Gastrocnemius medialis (tissue), 4 donors: Measurements from ENCODE around the gene SEMA7A.

Experiments
- POLR2A ChIP-seq, 2 donors: fragments of 450-650 bp; IDR thresholded peaks; one replicate each; pipeline ENCODE4 v1.6.1; 2017; ENCODE audit warnings: antibody characterized with exemption in 2 of 2, mild to moderate bottlenecking in 2 of 2, moderate library complexity in 2 of 2
- TF ChIP-seq, protein P1 (sequence below), 5 experiments: fragments of 450-650 bp in 3 of 5; fragments of 200-600 bp in 2 of 5; sonication (generic) in 2 of 5; IDR thresholded peaks in 4 of 5; conservative IDR thresholded peaks in 1 of 5; 1 replicate in 4 of 5; 2 replicates in 1 of 5; pipeline ENCODE4 v1.5.1; 2016 to 2019; ENCODE audit warnings: antibody characterized with exemption in 5 of 5, mild to moderate bottlenecking in 3 of 5, moderate library complexity in 3 of 5

DNA sequence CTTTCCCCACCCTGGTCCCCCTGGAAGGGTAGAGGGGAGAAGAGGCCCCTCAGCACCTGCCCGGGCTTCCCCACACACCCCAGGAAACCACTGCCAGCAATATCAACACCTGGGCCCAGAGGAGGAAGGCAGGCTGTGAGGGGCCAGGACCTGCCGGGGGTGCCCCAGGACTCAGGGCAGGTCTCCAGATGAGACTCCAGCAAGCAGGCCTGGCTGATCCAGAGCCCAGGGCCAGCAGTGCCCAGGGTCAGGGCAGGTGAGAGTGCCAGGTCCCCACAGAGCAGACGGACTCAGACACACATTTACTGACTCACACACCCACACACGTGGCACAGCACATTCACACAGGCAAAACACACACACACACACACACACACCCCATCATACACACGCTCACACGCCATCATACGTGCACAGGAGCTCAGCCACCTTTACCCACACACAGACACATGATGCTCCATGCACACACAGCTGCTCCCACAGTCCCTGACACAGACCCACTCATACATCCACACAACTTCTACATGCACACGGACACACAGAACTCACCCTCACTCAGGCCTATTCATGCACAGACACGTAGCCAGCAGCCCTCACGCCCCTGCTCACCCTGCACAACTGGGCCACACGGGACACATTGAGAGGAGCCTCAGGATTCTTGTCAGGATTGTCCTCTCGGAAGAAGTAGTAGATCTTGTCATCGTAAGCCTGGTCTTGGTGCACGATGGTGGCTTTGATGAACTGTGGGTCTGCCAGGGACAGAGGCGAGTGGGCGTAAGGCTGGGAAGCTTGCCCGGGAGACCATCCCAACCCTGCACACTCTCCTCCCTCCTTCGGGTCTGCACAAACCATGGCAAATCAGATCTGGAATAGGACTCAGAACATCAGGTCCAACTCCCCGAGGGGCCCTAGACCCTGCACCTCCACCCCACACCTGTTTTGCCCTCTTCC is 17.5 kb downstream of the SEMA7A start:
- TF ChIP-seq, protein P1, sequence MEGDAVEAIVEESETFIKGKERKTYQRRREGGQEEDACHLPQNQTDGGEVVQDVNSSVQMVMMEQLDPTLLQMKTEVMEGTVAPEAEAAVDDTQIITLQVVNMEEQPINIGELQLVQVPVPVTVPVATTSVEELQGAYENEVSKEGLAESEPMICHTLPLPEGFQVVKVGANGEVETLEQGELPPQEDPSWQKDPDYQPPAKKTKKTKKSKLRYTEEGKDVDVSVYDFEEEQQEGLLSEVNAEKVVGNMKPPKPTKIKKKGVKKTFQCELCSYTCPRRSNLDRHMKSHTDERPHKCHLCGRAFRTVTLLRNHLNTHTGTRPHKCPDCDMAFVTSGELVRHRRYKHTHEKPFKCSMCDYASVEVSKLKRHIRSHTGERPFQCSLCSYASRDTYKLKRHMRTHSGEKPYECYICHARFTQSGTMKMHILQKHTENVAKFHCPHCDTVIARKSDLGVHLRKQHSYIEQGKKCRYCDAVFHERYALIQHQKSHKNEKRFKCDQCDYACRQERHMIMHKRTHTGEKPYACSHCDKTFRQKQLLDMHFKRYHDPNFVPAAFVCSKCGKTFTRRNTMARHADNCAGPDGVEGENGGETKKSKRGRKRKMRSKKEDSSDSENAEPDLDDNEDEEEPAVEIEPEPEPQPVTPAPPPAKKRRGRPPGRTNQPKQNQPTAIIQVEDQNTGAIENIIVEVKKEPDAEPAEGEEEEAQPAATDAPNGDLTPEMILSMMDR (IDR thresholded peaks at IDR 0.05 in 4 of 5, conservative IDR thresholded peaks at IDR 0.05 in 1 of 5), result no peak
- no peak for TF ChIP-seq POLR2A (IDR thresholded peaks at IDR 0.05)
